Cardiac muscle cell (in vitro differentiated cells and primary cell): ENCODE data around the gene HDAC4. TPM values are rescaled to one million over a fixed set of nuclear protein-coding genes. Genes with fewer than 3 reads are reported as not detected.

Experiments used
- DNase-seq, 2 donors: peaks; one replicate each; pipeline versions ENCODE4 v3.0.0 to v3.0.0-alpha.2; 2010 to 2017; ENCODE audit warnings: low read depth in 1 of 2, low spot score in 1 of 2
- H3K27ac ChIP-seq: fragments of 200-600 bp; sonication (generic); 2 replicates; pipeline ENCODE4 v1.5.1; 2016
- H3K27me3 ChIP-seq: fragments of 200-600 bp; sonication (generic); 2 replicates; pipeline ENCODE4 v1.6.0; 2016; ENCODE audit warnings: control low read depth
- H3K36me3 ChIP-seq: fragments of 200-600 bp; sonication (generic); 2 replicates; pipeline ENCODE4 v1.5.1; 2016; ENCODE audit warnings: control low read depth
- H3K4me1 ChIP-seq: fragments of 200-600 bp; sonication (generic); 2 replicates; pipeline ENCODE4 v1.8.1; 2017; ENCODE audit warnings: low read depth, mild to moderate bottlenecking, mixed run types
- H3K4me3 ChIP-seq: fragments of 200-600 bp; sonication (generic); 2 replicates; pipeline ENCODE4 v1.5.1; 2016; ENCODE audit warnings: mild to moderate bottlenecking
- H3K9me3 ChIP-seq: fragments of 200-600 bp; sonication (generic); 2 replicates; pipeline ENCODE4 v1.5.1; 2017; ENCODE audit warnings: low read depth, mild to moderate bottlenecking, control low read depth
- polyA plus RNA-seq: library from polyadenylated mRNA; unstranded; fragments of >200 nt; fragmentation: Nextera tagmentation; extraction: Ambion mirVana; gene quantifications from 2 replicates; pipeline ENCODE4 v1.2.1, GENCODE V29; 2016
- total RNA-seq: library from RNA; depleted of rRNA; stranded (reverse); fragments of >200 nt; gene quantifications from 2 replicates; pipeline ENCODE4 v1.2.3, GENCODE V29; 2016
- TF ChIP-seq, protein P1 (sequence below): IDR thresholded peaks from 2 replicates; pipeline ENCODE4 v1.5.1; 2012; ENCODE audit warnings: low read depth, mild to moderate bottlenecking, low read length

Gene HDAC4
- total and polyA plus RNA-seq, 2 experiments from 2014 or later = 7.0 to 41.6 TPM

DNA sequence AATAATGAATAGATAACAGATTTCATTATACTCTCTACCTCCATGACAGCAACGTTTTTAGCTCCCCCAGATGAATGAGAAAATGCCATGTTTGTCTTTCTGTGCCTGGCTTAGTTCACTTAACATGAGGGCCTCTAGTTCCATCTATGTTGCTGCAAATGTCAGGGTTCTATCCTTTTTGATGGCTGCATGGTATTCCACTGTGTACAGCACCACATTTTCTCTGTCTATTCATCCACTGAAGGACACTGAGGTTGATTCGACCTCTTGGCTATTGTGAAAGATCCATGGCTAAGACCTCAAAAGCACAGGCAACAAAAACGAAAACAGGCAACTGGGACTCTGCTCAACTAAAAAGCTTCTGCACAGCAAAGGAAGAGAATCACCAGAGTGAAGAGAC is 264.6 kb downstream of the HDAC4 start:
- Histone ChIP-seq H3K4me1 (peaks cover 3% of the 10 kb centered on the region), H3K4me3 (no peak overlapping the region), H3K27me3 (no peaks in the 10 kb centered on the region), H3K27ac (no peak overlapping the region), H3K36me3 (peaks cover 3% of the 10 kb centered on the region), H3K9me3 (no peaks in the 10 kb centered on the region)
- TF ChIP-seq, protein P1, sequence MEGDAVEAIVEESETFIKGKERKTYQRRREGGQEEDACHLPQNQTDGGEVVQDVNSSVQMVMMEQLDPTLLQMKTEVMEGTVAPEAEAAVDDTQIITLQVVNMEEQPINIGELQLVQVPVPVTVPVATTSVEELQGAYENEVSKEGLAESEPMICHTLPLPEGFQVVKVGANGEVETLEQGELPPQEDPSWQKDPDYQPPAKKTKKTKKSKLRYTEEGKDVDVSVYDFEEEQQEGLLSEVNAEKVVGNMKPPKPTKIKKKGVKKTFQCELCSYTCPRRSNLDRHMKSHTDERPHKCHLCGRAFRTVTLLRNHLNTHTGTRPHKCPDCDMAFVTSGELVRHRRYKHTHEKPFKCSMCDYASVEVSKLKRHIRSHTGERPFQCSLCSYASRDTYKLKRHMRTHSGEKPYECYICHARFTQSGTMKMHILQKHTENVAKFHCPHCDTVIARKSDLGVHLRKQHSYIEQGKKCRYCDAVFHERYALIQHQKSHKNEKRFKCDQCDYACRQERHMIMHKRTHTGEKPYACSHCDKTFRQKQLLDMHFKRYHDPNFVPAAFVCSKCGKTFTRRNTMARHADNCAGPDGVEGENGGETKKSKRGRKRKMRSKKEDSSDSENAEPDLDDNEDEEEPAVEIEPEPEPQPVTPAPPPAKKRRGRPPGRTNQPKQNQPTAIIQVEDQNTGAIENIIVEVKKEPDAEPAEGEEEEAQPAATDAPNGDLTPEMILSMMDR = no peak
- DNase-seq = no peak

DNA sequence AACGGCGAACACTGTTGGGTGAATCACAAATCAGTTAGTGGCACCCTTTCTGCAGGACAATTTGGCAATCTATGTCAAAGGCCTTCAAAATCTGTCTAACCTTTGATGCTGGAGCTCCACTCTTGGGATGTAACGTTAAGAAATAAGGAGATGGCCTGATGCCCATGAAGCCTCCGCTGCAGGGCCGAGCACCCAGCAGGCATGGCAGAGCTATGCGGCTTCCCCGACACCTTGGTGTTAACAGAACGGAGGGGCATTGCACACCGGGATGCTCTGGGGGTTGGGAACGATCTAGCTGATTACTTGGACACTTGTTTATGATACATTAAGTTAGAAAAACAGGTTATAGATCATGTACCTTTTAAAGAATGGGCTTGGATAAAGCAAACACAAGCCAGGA is 265.3 kb downstream of the HDAC4 start:
- TF ChIP-seq, protein P1 = no peak
- Histone ChIP-seq H3K4me3 (no peak overlapping the region), H3K9me3 (no peaks in the 10 kb centered on the region), H3K27ac (no peak overlapping the region), H3K4me1 (peaks cover 3% of the 10 kb centered on the region), H3K27me3 (no peaks in the 10 kb centered on the region), H3K36me3 (peaks cover 3% of the 10 kb centered on the region)
- no peak for DNase-seq

DNA sequence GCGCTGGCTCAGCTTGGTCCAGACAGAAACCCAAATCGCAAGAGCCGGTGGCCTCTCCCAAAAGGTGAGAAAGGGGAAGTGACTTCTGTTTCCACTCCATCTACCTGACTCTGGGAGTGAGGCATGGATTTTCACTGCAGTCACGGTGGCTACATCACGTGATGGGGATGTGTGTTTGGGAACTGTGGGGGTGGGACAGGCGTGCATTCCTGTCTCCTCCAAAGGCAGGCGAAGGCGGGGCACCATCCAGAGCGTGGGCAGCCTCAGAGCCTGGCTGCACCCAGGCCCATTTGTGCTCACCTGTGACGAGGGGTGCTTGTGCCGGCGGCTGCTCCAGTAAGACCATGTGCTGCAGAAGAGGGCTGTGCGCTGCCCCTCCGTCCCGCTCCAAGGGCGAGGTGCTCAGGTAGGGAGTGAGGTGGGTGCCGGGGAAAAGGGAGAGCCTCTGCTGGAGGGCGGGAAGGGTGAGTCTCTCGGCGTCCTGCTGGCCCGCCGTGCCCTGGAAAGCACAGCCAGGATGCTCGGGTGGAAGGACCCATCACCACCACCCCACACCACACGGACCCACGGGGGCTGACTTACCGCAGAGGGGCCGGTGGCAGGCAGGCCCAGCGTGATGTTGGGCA is 266.8 kb downstream of the HDAC4 start:
- Histone ChIP-seq H3K4me1 (no peaks in the 10 kb centered on the region), H3K36me3 (peaks cover 3% of the 10 kb centered on the region), H3K9me3 (no peaks in the 10 kb centered on the region), H3K4me3 (no peak overlapping the region), H3K27ac (no peak overlapping the region), H3K27me3 (no peaks in the 10 kb centered on the region)
- TF ChIP-seq, protein P1 = no peak
- no peak for DNase-seq

DNA sequence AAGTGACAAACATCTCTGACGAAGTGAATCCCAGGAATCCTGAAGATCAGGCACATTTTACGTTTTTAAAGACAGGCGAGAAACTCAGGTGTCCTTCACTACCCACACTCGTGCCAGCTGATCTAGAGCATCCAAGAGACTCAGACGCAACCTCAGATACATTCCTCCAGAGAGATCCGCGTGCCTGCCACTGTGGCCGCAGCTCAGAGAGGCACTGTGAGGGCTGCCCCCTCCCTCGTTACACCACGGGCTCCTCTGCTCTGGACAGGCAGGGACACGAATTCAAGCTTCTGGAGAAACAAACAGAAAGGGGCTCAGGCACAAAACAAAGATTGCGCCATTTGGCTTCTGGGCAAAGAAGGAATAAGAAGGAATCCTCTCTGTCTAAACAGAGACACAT is 268.0 kb downstream of the HDAC4 start:
- DNase-seq = no peak
- TF ChIP-seq, protein P1 = no peak
- no peaks in the 10 kb centered on the region for H3K9me3 ChIP-seq
- H3K27ac ChIP-seq = no peak overlapping the region
- peaks cover 3% of the 10 kb centered on the region for H3K36me3 ChIP-seq
- H3K4me3 ChIP-seq = no peak overlapping the region
- no peaks in the 10 kb centered on the region for H3K4me1 ChIP-seq
- no peaks in the 10 kb centered on the region for H3K27me3 ChIP-seq

DNA sequence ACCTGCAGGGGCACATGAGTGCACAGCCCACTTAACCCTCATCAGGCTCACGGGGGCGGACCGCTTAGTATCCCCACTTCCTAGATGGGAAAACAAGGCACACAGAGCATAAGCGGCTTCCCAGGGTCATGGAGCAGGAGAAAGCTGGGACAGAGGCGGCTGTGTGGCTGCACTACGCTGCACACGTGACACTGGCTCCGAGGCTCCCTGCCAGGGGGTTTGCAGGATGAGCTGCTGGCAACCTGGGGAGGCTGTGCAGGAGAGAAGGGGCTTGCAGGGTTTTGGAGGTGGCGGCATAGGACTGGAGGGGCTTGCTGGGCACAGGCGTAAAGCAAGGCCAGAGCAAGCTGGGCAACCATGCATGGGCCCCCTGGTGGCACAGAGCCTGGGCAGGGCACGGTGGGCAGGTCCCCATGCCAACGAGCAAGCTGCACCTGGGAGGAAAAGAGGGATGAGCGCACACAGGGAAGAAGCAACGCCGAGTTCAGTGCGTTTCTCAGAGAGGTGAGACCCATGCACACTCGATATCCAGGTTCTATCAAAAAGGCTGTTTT is 268.6 kb downstream of the HDAC4 start:
- no peak overlapping the region for H3K4me3 ChIP-seq
- TF ChIP-seq, protein P1 = no peak
- DNase-seq = no peak
- peaks cover 3% of the 10 kb centered on the region for H3K36me3 ChIP-seq
- no peak overlapping the region for H3K27ac ChIP-seq
- H3K4me1 ChIP-seq = no peaks in the 10 kb centered on the region
- no peaks in the 10 kb centered on the region for H3K9me3 ChIP-seq
- no peaks in the 10 kb centered on the region for H3K27me3 ChIP-seq
